ENCODE results near the gene COMMD1.
"Not testable (repeated sequence)": the region's sequence is repeated elsewhere in the genome, so short reads cannot be mapped to it uniquely, and the experiment has no call there.

The COMMD1 gene

GRCh38 chr2:62030902-62031301 is 125.4 kb downstream of the COMMD1 start:
- no peak for DNase-seq (ENCODE audit: low read depth in 2 of 2)

GRCh38 chr2:62032096-62032495 is 126.6 kb downstream of the COMMD1 start:
- no peak for DNase-seq (ENCODE audit: low read depth in 2 of 2)

- no peak for DNase-seq (ENCODE audit: low read depth in 2 of 2)
Measured at GRCh38 chr2:62034715-62035114, 129.2 kb downstream of the COMMD1 start.

GRCh38 chr2:62036229-62036628 is 130.8 kb downstream of the COMMD1 start:
- DNase-seq (ENCODE audit: low read depth in 2 of 2): no peak

- no peak for DNase-seq (ENCODE audit: low read depth in 2 of 2)
Measured at GRCh38 chr2:62036761-62037250, 131.3 kb downstream of the COMMD1 start.

- peak in 1 of 2 donors; percentile 5 for DNase-seq (ENCODE audit: low read depth in 2 of 2)
Measured at GRCh38 chr2:62038975-62039771, 133.7 kb downstream of the COMMD1 start.

- no peak for DNase-seq (ENCODE audit: low read depth in 2 of 2)
Measured at GRCh38 chr2:62040926-62041325, 135.5 kb downstream of the COMMD1 start.

DNA sequence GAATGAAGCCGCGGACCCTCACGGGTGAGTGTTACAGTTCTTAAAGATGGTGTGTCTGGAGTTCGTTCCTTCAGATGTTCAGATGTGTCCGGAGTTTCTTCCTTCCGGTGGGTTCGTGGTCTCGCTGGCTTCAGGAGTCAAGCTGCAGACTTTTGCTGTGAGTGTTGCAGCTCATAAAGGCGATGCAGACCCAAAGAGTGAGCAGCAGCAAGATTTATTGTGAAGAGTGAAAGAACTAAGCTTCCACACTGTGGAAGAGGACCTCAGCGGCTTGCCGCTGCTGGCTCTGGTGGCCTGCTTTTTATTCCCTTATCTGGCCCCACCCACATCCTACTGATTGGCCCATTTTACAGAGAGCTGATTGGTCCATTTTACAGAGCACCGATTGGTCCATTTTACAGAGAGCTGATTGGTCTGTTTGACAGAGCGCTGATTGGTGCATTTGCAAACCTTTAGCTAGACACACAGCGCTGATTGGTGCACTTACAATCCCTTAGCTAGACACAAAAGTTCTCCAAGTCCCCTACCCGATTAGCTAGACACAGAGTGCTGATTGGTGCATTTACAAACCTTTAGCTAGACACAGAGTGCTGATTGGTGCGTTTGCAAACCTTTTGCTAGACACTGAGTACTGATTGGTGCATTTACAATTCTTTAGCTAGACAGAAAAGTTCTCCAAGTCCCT is 136.4 kb downstream of the COMMD1 start:
- not testable (repeated sequence) for DNase-seq (ENCODE audit: low read depth in 2 of 2)

DNA sequence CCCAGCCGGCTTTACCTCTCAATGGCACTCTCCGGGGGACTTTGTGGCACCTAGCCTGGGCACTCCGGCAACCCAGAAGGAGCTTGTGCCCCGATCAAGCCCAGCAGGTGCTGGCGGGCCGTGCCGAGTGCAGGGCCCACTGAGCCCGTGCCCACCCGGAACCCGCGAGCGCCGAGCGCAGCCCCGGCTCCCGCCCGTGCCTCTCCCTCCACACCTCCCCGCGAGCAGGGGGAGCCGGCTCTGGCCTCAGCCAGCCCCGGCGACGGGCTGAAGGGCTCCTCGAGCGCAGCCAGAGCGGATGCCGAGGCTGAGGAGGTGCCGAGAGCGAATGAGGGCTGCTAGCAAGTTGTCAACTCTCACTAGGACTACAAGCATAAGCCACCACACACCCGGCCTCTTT is 136.9 kb downstream of the COMMD1 start:
- no peak for DNase-seq (ENCODE audit: low read depth in 2 of 2)

DNA sequence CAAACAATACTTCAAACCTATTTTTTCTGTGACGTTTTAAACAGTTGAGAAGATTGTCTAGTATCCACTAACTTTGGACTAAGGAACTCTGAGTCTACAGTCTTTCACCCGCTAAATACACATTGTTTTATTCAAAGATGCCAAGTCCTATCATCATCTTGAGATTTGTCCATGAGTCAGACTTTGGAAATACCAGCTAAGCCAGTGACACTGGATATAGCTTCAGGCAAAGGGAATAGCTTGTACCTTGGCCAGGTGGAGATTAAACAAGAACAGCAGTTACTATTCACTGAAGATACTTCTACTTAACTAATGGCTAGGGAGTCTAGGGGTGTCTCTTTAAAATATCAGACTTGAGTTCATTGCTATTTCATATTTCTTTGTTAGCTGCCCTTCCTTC is 137.5 kb downstream of the COMMD1 start:
- no peak for DNase-seq (ENCODE audit: low read depth in 2 of 2)

DNA sequence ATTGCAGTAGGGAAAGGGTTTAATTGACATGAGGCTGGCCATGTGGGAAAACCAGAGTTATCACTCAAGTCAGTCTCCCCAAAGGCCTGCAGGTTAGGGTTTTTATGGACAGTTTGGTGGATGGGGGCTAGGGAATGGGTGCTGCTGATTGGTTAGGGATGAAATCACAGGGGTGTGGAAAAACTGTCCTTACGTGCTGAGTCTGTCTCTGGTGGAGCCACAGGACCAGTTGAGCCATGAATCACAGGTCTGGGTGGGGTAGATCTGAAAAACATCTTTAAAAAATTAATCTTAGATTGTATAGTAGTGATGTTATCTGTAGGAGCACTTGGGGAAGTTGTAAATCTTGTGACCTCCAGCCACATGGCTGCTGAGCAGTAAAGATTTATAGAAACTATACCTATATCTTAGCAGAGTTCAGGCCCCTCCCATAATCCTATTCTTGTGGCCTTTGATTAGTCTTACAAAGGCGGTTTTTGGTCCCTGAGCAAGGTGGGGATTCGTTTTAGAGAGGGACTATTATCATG is 139.6 kb downstream of the COMMD1 start:
- DNase-seq (ENCODE audit: low read depth in 2 of 2): no peak

GRCh38 chr2:62046141-62046540 is 140.7 kb downstream of the COMMD1 start:
- DNase-seq (ENCODE audit: low read depth in 2 of 2): no peak

DNA sequence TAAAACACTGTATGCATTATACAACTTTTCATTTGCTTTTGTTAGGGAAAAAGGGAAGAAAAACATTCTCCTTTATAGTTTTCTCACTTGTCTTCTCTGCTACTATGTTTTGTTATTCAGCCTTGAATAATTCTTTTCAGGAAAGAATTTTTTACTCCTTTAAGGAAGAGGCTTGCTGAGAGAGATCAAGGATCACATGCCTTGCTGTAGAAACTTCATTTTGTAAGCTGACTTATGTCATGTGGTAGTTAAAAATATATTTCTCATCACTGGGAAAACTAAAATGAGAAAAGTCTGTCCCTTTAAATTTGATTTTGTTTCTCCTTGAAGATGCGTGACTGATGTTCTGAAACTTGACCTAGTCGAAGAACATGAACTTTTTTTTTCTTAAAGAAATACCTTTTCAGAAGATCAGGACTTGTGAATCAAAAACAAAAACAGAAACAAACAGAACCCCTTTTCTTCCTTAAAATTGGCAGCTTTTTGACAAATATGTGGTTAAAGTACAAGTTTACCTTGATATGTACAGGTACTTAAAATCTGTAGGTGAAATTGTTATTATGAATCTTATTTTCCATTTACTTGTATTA is 145.1 kb downstream of the COMMD1 start:
- no peak for DNase-seq (ENCODE audit: low read depth in 2 of 2)

- no peak for DNase-seq (ENCODE audit: low read depth in 2 of 2)
Measured at GRCh38 chr2:62054029-62054791, 148.7 kb downstream of the COMMD1 start.

DNA sequence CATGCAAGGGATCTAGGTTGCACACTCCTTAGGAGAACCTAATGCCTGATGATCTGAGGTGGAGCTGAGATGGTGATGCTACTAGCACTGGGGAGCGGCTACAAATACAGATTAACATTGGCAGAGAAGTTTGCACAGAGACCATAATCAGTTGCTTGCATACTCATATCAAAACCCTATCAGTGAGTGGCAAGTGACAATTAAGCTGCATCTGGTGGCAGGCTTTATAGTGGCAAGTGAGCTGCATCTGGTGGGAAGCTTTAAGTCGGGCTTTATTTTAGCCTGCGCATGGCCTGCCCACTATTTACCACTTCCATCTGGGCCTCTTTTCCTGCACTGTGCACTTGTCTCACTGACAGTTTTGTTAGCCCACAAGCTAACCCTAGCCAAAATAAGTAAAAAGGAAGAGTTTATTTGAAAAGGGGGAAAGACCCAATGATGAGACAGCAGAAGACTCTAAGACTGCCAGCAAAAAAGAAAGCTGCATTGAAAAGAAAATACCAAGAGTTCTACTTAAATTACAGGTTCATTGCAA is 149.5 kb downstream of the COMMD1 start:
- no peak for DNase-seq (ENCODE audit: low read depth in 2 of 2)

- no peak for DNase-seq (ENCODE audit: low read depth in 2 of 2)
Measured at GRCh38 chr2:62055724-62056336, 150.4 kb downstream of the COMMD1 start.

- DNase-seq (ENCODE audit: low read depth in 2 of 2): no peak
Measured at GRCh38 chr2:62056341-62056740, 150.9 kb downstream of the COMMD1 start.

DNA sequence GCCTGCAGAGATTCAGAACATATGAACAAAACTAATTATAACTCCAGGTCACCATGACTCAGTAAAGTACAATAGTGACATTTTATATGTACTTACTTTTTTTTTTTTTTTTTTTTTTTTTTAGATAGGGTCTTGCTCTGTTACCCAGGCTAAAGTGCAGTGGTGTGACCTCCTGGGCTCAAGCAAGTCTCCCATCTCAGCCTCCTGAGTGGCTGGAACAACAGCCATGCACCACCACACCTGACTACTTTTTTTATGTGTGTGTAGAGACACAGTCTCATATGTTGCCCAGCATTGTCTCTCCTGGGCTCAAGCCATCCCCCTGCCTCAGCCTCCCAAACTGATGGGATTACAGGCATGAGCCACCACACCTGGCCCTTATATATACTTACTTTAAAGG is 159.8 kb downstream of the COMMD1 start:
- no peak for DNase-seq (ENCODE audit: low read depth in 2 of 2)

- no peak for DNase-seq (ENCODE audit: low read depth in 2 of 2)
Measured at GRCh38 chr2:62071126-62071598, 165.7 kb downstream of the COMMD1 start.

DNA sequence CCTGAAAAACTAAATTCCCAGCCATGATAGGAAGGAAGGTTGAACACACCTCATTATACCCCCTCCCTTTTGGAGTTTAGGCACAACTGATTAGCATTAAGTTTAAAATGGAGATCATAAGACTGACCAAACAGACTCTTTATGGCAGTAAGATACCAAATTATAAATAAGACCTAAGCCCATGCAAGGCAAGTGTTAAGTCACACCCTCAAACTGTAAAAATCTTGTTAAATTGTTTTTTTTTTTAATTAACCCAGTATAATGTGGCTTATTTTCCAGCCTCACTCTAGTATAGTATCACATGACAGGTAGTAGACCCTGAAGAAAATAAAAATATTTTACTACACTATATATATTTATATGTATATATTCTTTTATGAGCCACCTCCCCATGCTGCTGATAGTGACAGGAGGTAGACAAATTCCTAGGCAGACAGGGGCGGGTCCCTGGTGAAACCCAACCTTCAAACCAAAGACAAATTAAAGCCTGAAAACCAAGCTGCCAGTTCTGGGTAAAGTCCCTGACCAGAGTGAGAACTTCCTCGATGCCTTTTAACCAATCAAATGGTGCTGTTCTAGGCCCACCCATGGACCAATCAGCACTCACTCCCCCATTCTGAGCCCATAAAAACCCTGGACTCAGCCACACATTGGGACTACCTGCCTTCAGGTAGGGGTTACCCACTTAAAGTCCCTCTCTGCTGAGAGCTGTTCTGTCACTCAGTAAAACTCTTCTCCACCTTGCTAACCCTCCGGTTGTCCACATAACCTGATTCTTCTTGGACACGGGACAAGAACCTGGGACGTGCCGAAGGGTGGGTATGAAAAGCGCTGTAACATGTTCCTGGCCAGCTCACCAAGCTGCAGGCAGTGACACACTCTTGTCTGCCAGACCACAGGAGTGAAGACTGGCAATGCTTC is 166.5 kb downstream of the COMMD1 start:
- no peak for DNase-seq (ENCODE audit: low read depth in 2 of 2)

Measured in stimulated activated CD4-positive, alpha-beta T cell treated with anti-CD3 and anti-CD28 coated beads, Interleukin-4, amount 100 ng/mL, for 48 hours (primary cell).